Liver (tissue), 3 donors: ENCODE results near the gene GRK7.

Source experiments
- RAD21 ChIP-seq, 2 donors: IDR thresholded peaks; 2 replicates each; pipeline ENCODE4 v1.6.1; 2016; ENCODE audit warnings: antibody characterized with exemption in 2 of 2, mild to moderate bottlenecking in 2 of 2
- TF ChIP-seq, protein P1 (sequence below): fragments of 150-350 bp; IDR thresholded peaks from 2 replicates; pipeline ENCODE4 v1.5.1; 2017; ENCODE audit warnings: improper control_type of control experiment, low read depth, low read length; ENCODE audit not compliant: missing input control
- donor health status: healthy.
- donor health status: healthy.

DNA sequence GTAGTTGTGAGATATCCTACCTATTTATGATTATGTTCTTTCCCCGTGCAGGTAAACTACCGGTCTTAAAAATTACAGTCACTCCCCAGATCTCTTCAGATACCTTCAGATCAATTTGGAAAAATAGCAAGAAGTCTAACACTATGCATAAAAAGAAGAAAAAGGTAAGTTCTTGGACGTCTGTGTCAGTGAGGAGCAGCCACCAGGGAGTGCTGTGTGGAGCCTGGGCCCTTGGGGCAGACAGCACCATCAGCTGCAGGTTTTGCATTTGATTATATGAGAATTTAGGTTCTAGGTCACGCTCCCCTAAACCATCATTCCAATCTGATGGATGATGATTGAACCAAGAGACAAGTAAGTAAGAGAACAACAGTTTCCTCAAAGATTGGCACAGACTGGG, 34.0 kb upstream of the GRK7 start:
- no peak for TF ChIP-seq RAD21 (IDR thresholded peaks at IDR 0.05)
- TF ChIP-seq, protein P1, sequence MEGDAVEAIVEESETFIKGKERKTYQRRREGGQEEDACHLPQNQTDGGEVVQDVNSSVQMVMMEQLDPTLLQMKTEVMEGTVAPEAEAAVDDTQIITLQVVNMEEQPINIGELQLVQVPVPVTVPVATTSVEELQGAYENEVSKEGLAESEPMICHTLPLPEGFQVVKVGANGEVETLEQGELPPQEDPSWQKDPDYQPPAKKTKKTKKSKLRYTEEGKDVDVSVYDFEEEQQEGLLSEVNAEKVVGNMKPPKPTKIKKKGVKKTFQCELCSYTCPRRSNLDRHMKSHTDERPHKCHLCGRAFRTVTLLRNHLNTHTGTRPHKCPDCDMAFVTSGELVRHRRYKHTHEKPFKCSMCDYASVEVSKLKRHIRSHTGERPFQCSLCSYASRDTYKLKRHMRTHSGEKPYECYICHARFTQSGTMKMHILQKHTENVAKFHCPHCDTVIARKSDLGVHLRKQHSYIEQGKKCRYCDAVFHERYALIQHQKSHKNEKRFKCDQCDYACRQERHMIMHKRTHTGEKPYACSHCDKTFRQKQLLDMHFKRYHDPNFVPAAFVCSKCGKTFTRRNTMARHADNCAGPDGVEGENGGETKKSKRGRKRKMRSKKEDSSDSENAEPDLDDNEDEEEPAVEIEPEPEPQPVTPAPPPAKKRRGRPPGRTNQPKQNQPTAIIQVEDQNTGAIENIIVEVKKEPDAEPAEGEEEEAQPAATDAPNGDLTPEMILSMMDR, result no peak
